ENCODE data around the gene TMUB2.

The TMUB2 gene

DNA sequence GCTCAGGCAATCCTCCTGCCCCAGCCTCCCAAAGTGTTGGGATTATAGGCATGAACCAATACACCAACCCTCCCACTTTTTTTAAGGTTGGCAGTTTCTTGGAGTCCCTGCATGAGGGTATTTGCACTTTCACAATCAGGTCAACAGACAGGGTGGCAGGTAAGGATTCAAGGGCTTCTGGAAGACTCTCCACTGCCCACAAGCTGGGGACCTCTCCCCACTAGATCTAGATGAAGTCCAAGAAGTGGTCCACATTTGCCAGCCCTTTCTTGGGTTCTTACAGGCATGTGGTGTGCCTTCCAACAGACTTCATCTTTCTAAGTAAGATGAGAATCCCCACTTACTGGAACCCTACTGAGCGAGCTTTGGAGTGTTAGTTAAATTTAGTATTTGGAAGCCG lies 12.3 kb upstream of the TMUB2 start:
- peaks cover 13% of the 10 kb centered on the region for H3K27me3 ChIP-seq
- peaks cover 47% of the 10 kb centered on the region for H3K36me3 ChIP-seq
- no peaks in the 10 kb centered on the region for H3K4me1 ChIP-seq (ENCODE audit: control insufficient read depth in 1 of 2, insufficient read depth in 1 of 2, low read depth in 1 of 2, low read length in 1 of 2)
- no peaks in the 10 kb centered on the region for H3K9me3 ChIP-seq
- H3K4me3 ChIP-seq (ENCODE audit: low read depth in 1 of 2, low read length in 1 of 2) = no peak overlapping the region
- TF ChIP-seq CTCF (IDR thresholded peaks at IDR 0.05) = no peak
- H3K27ac ChIP-seq = no peak overlapping the region

GRCh38 chr17:44176257-44176656 lies 10.5 kb upstream of the TMUB2 start:
- Histone ChIP-seq H3K9me3 (no peaks in the 10 kb centered on the region), H3K27me3 (no peaks in the 10 kb centered on the region), H3K36me3 (peaks cover 47% of the 10 kb centered on the region), H3K27ac (no peak overlapping the region), H3K4me3 (ENCODE audit: low read depth in 1 of 2, low read length in 1 of 2) (no peak overlapping the region), H3K4me1 (ENCODE audit: control insufficient read depth in 1 of 2, insufficient read depth in 1 of 2, low read depth in 1 of 2, low read length in 1 of 2) (no peaks in the 10 kb centered on the region)
- TF ChIP-seq CTCF (IDR thresholded peaks at IDR 0.05) = no peak

DNA sequence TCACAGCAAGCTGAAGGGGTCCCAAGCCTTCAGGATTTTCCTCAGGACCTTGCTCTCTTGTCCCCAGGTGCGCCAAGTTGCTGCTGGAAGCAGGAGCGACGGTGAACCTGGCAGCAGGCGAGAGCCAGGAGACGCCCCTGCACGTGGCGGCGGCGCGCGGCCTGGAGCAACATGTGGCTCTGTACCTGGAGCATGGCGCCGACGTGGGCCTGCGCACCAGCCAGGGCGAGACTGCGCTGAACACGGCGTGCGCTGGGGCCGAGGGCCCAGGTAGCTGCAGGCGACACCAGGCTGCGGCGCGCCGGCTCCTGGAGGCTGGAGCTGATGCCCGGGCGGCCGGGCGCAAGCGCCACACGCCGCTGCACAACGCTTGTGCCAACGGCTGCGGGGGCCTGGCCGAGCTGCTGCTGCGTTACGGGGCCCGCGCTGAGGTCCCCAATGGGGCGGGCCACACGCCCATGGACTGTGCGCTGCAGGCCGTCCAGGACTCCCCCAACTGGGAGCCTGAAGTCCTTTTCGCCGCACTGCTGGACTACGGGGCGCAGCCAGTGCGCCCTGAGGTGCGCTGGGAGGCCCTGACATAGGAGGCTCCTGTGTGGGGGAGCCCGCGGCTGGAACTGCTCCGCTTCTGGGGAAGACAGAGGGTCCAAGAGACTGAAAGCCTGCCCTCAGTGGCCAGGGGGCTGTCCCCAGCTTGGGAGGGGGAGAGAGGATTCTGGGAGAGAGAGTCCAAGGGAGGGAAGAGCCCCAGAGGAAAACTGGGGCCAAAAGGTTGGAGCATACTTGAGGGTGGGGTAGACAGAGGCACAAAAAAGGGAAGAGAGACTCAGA lies 9.9 kb upstream of the TMUB2 start:
- Histone ChIP-seq H3K9me3 (no peaks in the 10 kb centered on the region), H3K36me3 (peaks cover 52% of the 10 kb centered on the region), H3K4me3 (ENCODE audit: low read depth in 1 of 2, low read length in 1 of 2) (no peak overlapping the region), H3K27me3 (no peaks in the 10 kb centered on the region), H3K27ac (no peak overlapping the region), H3K4me1 (ENCODE audit: control insufficient read depth in 1 of 2, insufficient read depth in 1 of 2, low read depth in 1 of 2, low read length in 1 of 2) (no peaks in the 10 kb centered on the region)
- no peak for TF ChIP-seq CTCF (IDR thresholded peaks at IDR 0.05)

DNA sequence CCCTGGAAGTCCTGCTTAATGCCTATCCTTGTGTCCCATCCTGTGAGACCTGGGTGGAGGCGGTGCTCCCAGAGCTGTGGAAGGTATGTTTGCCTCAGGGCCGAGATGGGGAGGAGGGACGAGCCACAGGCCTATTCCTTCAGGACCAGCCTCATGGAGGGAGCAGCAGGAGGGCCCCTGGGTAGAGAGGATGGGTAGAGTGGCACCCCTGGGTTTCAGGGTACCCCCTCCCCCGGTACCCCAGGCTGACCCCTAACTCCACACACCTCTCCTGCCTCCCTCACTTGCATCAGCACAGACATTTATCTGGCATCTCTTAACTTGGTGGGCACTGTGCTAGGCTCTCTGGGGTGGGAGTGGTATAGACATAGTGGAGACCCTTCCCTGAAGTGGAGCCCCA lies 9.1 kb upstream of the TMUB2 start:
- Histone ChIP-seq H3K27ac (no peak overlapping the region), H3K4me1 (ENCODE audit: control insufficient read depth in 1 of 2, insufficient read depth in 1 of 2, low read depth in 1 of 2, low read length in 1 of 2) (no peaks in the 10 kb centered on the region), H3K27me3 (no peaks in the 10 kb centered on the region), H3K4me3 (ENCODE audit: low read depth in 1 of 2, low read length in 1 of 2) (no peak overlapping the region), H3K9me3 (no peaks in the 10 kb centered on the region), H3K36me3 (peaks cover 59% of the 10 kb centered on the region)
- no peak for TF ChIP-seq CTCF (IDR thresholded peaks at IDR 0.05)

GRCh38 chr17:44178133-44178532 lies 8.6 kb upstream of the TMUB2 start:
- no peak for TF ChIP-seq CTCF (IDR thresholded peaks at IDR 0.05)
- Histone ChIP-seq H3K9me3 (no peaks in the 10 kb centered on the region), H3K4me1 (ENCODE audit: control insufficient read depth in 1 of 2, insufficient read depth in 1 of 2, low read depth in 1 of 2, low read length in 1 of 2) (no peaks in the 10 kb centered on the region), H3K27ac (no peak overlapping the region), H3K36me3 (peaks cover 61% of the 10 kb centered on the region), H3K4me3 (ENCODE audit: low read depth in 1 of 2, low read length in 1 of 2) (no peak overlapping the region), H3K27me3 (no peaks in the 10 kb centered on the region)
